Subcutaneous abdominal adipose tissue (tissue), 5 donors: ENCODE data around the gene ZNF256.

Experiments used
- H3K27ac ChIP-seq: one replicate; pipeline ENCODE4 v1.7.0; 2013; ENCODE audit warnings: low read depth, mild to moderate bottlenecking, inconsistent platforms, low read length, moderate library complexity
- H3K27me3 ChIP-seq, 5 donors: one replicate each; pipeline ENCODE4 v1.7.0; 2013; ENCODE audit warnings: low read length in 5 of 5, inconsistent platforms in 1 of 5; ENCODE audit not compliant: control insufficient read depth in 5 of 5, insufficient read depth in 4 of 5
- H3K36me3 ChIP-seq, 5 donors: one replicate each; pipeline ENCODE4 v1.7.0; 2013; ENCODE audit warnings: low read length in 5 of 5; ENCODE audit not compliant: control insufficient read depth in 5 of 5, insufficient read depth in 5 of 5
- H3K4me1 ChIP-seq, 5 donors: one replicate each; pipeline ENCODE4 v1.7.0; 2013; ENCODE audit warnings: low read length in 5 of 5, mild to moderate bottlenecking in 3 of 5, moderate library complexity in 1 of 5; ENCODE audit not compliant: control insufficient read depth in 5 of 5, insufficient read depth in 5 of 5
- H3K4me3 ChIP-seq, 5 donors: one replicate each; pipeline ENCODE4 v1.7.0; 2013; ENCODE audit warnings: low read length in 5 of 5, low read depth in 1 of 5
- H3K9ac ChIP-seq, 5 donors: one replicate each; pipeline ENCODE4 v1.7.0; 2013; ENCODE audit warnings: low read length in 5 of 5, mild to moderate bottlenecking in 4 of 5, moderate library complexity in 3 of 5
- H3K9me3 ChIP-seq, 5 donors: one replicate each; pipeline ENCODE4 v1.7.0; 2013; ENCODE audit warnings: low read length in 5 of 5; ENCODE audit not compliant: control insufficient read depth in 5 of 5
- donor health status: healthy.
- donor health status: healthy.
- donor health status: healthy.
- donor health status: healthy.
- donor health status: healthy.

The ZNF256 gene

DNA sequence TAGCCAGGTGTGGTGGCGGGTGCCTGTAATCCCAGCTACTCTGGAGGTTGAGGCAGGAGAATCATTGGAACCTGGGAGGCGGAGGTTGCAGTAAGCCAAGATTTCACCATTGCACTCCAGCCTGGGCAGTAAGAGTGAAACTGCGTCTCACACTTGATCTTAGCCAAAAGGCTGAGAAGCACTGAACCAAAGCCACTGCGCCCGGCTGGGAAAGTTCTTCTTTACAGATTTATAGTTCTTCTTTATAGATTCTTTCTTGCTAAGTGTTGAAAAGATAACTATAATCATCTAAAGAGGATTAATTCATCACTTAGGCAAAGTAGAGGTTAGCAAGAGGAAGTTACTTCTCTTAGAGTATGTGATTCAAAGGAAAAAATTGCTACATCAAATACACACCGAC is 42.2 kb downstream of the ZNF256 start:
- H3K27me3 ChIP-seq: no peaks in the 10 kb centered on the region
- H3K9me3 ChIP-seq: peaks cover 0 to 16% (median 5%) of the 10 kb centered on the region in 5 donors
- peaks cover 14 to 31% (median 15%) of the 10 kb centered on the region in 5 donors for H3K36me3 ChIP-seq

DNA sequence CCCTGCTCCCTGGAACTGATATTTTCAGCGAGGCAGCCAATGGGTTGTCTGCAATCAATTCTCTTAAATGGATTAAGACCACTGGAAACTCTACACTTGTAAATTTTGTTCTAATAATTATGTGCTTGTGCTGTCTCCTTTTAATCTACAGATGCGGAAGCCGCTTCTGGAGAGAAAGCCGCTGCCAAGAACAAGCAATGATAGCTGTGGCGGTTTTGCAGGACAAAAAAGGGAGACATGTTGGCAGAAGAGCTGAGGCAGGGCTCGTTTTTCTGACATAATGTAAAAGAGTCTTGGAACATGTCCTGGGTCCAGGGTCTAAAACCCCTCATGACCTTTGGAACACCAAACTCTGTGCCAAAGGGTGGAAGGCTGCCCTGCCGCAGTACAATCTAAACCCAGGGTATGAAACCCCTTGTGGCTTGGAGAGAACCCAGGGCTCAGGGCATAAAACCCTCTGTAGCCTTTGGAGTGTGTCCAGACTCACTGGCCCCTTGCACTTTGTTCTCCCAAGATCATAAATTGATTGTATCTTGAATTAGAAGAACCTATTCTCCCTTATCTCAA is 43.8 kb downstream of the ZNF256 start:
- Histone ChIP-seq H3K9me3 (peaks cover 0 to 16% (median 5%) of the 10 kb centered on the region in 5 donors), H3K4me1 (peaks cover 0 to 2% (median 0%) of the 10 kb centered on the region in 5 donors), H3K27ac (no peak overlapping the region), H3K9ac (no peak overlapping the region), H3K27me3 (no peaks in the 10 kb centered on the region), H3K36me3 (peaks cover 7 to 22% (median 8%) of the 10 kb centered on the region in 5 donors), H3K4me3 (no peak overlapping the region)

More for the DNA sequence above, 42.2 kb downstream of the ZNF256 start:
- Histone ChIP-seq H3K4me3 (no peak overlapping the region), H3K27ac (no peak overlapping the region), H3K9ac (no peak overlapping the region), H3K4me1 (peaks cover 0 to 7% (median 0%) of the 10 kb centered on the region in 5 donors)

DNA sequence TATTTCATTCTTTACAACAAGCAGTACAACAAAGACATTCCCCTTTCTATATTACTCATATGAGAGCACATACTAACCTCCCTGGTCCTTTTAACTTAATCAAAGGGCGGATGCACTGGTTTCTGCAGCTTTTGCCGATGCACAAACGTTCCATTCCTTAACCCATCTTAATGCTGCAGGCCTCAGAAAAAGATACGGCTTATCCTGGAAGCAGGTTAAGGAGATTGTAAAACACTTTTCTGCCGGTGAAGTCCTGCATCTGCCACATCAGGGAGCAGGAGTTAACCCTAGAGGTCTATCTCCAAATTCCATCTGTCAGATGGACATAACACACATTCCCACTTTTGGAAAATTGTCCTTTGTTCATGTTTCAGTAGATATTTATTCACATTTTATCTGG is 47.2 kb downstream of the ZNF256 start:
- no peaks in the 10 kb centered on the region for H3K4me1 ChIP-seq
- H3K9me3 ChIP-seq: peaks cover 0 to 6% (median 4%) of the 10 kb centered on the region in 5 donors
- no peak overlapping the region for H3K27ac ChIP-seq
- no peak overlapping the region for H3K4me3 ChIP-seq
- H3K36me3 ChIP-seq: peaks cover 0 to 7% (median 0%) of the 10 kb centered on the region in 5 donors
- no peak overlapping the region for H3K9ac ChIP-seq
- no peaks in the 10 kb centered on the region for H3K27me3 ChIP-seq
